ENCODE data around the gene NFKBIL1. TPM values are rescaled to one million over a fixed set of nuclear protein-coding genes. Genes with fewer than 3 reads are reported as not detected.

NFKBIL1 gene
- total and polyA plus RNA-seq, 2 experiments from 2014 or later: 25.0 to 28.9 TPM

- H3K79me2 ChIP-seq: no peaks in the 10 kb centered on the region
These were observed 37.4 kb upstream of the NFKBIL1 start for GRCh38 chr6:31510007-31510406.

GRCh38 chr6:31513456-31514165, 33.8 kb upstream of the NFKBIL1 start:
- DNase-seq (ENCODE audit: low spot score): no peak
- no peak overlapping the region for H2AFZ ChIP-seq
- no peaks in the 10 kb centered on the region for H3K4me1 ChIP-seq (ENCODE audit: insufficient read depth)
- WGBS (ENCODE audit: low lambda C conversion rate, missing lambda C conversion rate): 69% methylated on average over 5 of the region's 5 CpGs
- H3K4me2 ChIP-seq: no peak overlapping the region
- H3K27ac ChIP-seq: no peak overlapping the region
- H3K79me2 ChIP-seq: no peaks in the 10 kb centered on the region
- no peaks in the 10 kb centered on the region for H3K9me2 ChIP-seq (replicated peaks; ENCODE audit: insufficient read depth)
- peaks cover 7% of the 10 kb centered on the region for H3K27me3 ChIP-seq
- H4K20me1 ChIP-seq (ENCODE audit: insufficient read depth, poor library complexity, severe bottlenecking): no peaks in the 10 kb centered on the region
- no peaks in the 10 kb centered on the region for H3K36me3 ChIP-seq (replicated peaks; ENCODE audit: insufficient read depth, low read depth)
- H3K9me3 ChIP-seq (ENCODE audit: low read depth): no peaks in the 10 kb centered on the region
- H3K4me3 ChIP-seq: no peak overlapping the region
- TF ChIP-seq EZH2 (IDR thresholded peaks at IDR 0.05; ENCODE audit: borderline replicate concordance): no peak
- TF ChIP-seq CTCF (IDR thresholded peaks at IDR 0.05; ENCODE audit: poor library complexity): no peak
- no peak for TF ChIP-seq EZH2phosphoT487 (IDR thresholded peaks at IDR 0.05; ENCODE audit: low read depth, severe bottlenecking, unreplicated experiment)

More at GRCh38 chr6:31510007-31510406, 37.4 kb upstream of the NFKBIL1 start:
- Histone ChIP-seq H3K4me1 (ENCODE audit: insufficient read depth) (no peaks in the 10 kb centered on the region), H3K27ac (no peak overlapping the region), H3K27me3 (peaks cover 4% of the 10 kb centered on the region), H3K9me3 (ENCODE audit: low read depth) (no peaks in the 10 kb centered on the region), H3K9me2 (replicated peaks; ENCODE audit: insufficient read depth) (no peaks in the 10 kb centered on the region), H3K36me3 (replicated peaks; ENCODE audit: insufficient read depth, low read depth) (no peaks in the 10 kb centered on the region), H2AFZ (no peak overlapping the region), H3K4me3 (no peak overlapping the region), H4K20me1 (ENCODE audit: insufficient read depth, poor library complexity, severe bottlenecking) (no peaks in the 10 kb centered on the region), H3K4me2 (no peak overlapping the region)
- DNase-seq (ENCODE audit: low spot score): no peak
- TF ChIP-seq CTCF (IDR thresholded peaks at IDR 0.05; ENCODE audit: poor library complexity) (no peak), EZH2phosphoT487 (IDR thresholded peaks at IDR 0.05; ENCODE audit: low read depth, severe bottlenecking, unreplicated experiment) (no peak), EZH2 (IDR thresholded peaks at IDR 0.05; ENCODE audit: borderline replicate concordance) (no peak)
- whole genome bisulfite sequencing (ENCODE audit: low lambda C conversion rate, missing lambda C conversion rate): 65% methylated on average over 4 of the region's 4 CpGs

GRCh38 chr6:31521835-31522234, 25.6 kb upstream of the NFKBIL1 start:
- Histone ChIP-seq H3K79me2 (no peaks in the 10 kb centered on the region), H2AFZ (no peak overlapping the region), H3K4me2 (no peak overlapping the region), H3K36me3 (replicated peaks; ENCODE audit: insufficient read depth, low read depth) (no peaks in the 10 kb centered on the region), H3K9me2 (replicated peaks; ENCODE audit: insufficient read depth) (no peaks in the 10 kb centered on the region), H3K4me3 (no peak overlapping the region), H4K20me1 (ENCODE audit: insufficient read depth, poor library complexity, severe bottlenecking) (no peaks in the 10 kb centered on the region), H3K27me3 (peaks cover 3% of the 10 kb centered on the region), H3K9me3 (ENCODE audit: low read depth) (no peaks in the 10 kb centered on the region), H3K27ac (no peak overlapping the region), H3K4me1 (ENCODE audit: insufficient read depth) (no peaks in the 10 kb centered on the region)
- DNase-seq (ENCODE audit: low spot score): no peak
- TF ChIP-seq EZH2 (IDR thresholded peaks at IDR 0.05; ENCODE audit: borderline replicate concordance) (no peak), CTCF (IDR thresholded peaks at IDR 0.05; ENCODE audit: poor library complexity) (no peak), EZH2phosphoT487 (IDR thresholded peaks at IDR 0.05; ENCODE audit: low read depth, severe bottlenecking, unreplicated experiment) (no peak)
- WGBS (ENCODE audit: low lambda C conversion rate, missing lambda C conversion rate): 71% methylated on average over 3 of the region's 3 CpGs

All from hepatocyte (in vitro differentiated cells).